A673 (cell line): ENCODE results near the gene ATG14.

ENCODE experiments used
- EZH2 ChIP-seq: fragments of 200-600 bp; sonication (generic); IDR thresholded peaks from 2 replicates; pipeline ENCODE4 v1.6.1; 2017; ENCODE audit warnings: borderline replicate concordance, low read depth, mild to moderate bottlenecking, mixed read lengths, antibody characterized with exemption, low read length; ENCODE audit not compliant: poor library complexity, severe bottlenecking
- TF ChIP-seq, protein P1 (sequence below): fragments of 300-800, 200-600 bp; sonication (generic); conservative IDR thresholded peaks from 2 replicates; pipeline ENCODE4 v1.5.1; 2017; ENCODE audit warnings: low read depth, mild to moderate bottlenecking, antibody characterized with exemption, low read length, moderate library complexity, mixed read lengths

DNA sequence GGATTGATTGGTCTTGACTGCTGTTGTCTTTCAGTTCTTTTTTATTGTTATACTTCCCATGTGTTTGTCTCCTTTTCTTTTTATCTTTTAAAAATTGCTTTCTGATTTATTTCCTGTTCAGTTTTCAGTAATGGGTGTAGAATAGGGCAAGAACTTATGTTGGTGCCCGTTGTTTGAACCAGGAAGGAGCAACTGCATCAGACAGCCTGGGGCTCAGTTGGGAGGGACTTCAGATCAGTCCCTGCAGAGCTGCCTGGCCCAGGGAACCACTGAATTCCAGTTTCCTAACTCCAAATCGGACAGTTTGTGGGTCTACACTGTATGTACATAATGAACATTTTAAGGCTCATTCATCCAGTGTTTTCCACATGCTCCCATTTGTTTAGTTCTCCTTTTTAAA lies 75.5 kb downstream of the ATG14 start:
- no peak for TF ChIP-seq EZH2
- TF ChIP-seq, protein P1, sequence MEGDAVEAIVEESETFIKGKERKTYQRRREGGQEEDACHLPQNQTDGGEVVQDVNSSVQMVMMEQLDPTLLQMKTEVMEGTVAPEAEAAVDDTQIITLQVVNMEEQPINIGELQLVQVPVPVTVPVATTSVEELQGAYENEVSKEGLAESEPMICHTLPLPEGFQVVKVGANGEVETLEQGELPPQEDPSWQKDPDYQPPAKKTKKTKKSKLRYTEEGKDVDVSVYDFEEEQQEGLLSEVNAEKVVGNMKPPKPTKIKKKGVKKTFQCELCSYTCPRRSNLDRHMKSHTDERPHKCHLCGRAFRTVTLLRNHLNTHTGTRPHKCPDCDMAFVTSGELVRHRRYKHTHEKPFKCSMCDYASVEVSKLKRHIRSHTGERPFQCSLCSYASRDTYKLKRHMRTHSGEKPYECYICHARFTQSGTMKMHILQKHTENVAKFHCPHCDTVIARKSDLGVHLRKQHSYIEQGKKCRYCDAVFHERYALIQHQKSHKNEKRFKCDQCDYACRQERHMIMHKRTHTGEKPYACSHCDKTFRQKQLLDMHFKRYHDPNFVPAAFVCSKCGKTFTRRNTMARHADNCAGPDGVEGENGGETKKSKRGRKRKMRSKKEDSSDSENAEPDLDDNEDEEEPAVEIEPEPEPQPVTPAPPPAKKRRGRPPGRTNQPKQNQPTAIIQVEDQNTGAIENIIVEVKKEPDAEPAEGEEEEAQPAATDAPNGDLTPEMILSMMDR, result no peak
